ENCODE measurements around the gene PROK1. TPM values are rescaled to one million over a fixed set of nuclear protein-coding genes. Genes with fewer than 3 reads are reported as not detected.
A peak's percentile ranks its signal among the peaks of the same experiment; 100 is the strongest.
"Not testable (repeated sequence)": the region's sequence is repeated elsewhere in the genome, so short reads cannot be mapped to it uniquely, and the experiment has no call there.

Gene PROK1, protein sequence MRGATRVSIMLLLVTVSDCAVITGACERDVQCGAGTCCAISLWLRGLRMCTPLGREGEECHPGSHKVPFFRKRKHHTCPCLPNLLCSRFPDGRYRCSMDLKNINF
- polyA plus RNA-seq (ENCODE audit: insufficient read length), result not detected

- DNase-seq, result no peak
Measured at GRCh38 chr1:110450929-110451328, at the start of gene PROK1. PROK1 (plus strand) TSS chr1:110451149; CDS start chr1:110451217, 68 bp downstream.

- no peak for DNase-seq
Measured at GRCh38 chr1:110403805-110404204, 47.1 kb upstream of the PROK1 start.

DNA sequence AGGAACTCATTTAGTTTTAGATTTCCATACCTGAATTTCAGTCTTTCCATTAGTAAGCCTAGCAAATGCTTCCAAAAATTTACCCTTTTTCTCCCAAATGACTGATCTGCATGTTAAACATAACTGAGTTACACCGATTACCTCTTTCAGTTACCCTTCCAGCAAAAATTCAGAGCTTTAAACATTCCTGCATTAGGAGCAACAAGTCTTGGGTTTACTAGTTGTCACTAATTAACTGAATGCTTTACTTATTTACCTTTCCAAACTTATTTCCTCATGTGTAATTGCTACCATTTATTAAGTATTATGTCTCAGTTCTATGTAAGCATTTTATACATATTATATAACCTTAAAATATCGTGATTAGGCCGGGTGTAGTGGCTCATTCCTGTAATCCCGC, 46.5 kb upstream of the PROK1 start:
- DNase-seq, result no peak

GRCh38 chr1:110406407-110406806, 44.5 kb upstream of the PROK1 start:
- DNase-seq, result not testable (repeated sequence)

DNA sequence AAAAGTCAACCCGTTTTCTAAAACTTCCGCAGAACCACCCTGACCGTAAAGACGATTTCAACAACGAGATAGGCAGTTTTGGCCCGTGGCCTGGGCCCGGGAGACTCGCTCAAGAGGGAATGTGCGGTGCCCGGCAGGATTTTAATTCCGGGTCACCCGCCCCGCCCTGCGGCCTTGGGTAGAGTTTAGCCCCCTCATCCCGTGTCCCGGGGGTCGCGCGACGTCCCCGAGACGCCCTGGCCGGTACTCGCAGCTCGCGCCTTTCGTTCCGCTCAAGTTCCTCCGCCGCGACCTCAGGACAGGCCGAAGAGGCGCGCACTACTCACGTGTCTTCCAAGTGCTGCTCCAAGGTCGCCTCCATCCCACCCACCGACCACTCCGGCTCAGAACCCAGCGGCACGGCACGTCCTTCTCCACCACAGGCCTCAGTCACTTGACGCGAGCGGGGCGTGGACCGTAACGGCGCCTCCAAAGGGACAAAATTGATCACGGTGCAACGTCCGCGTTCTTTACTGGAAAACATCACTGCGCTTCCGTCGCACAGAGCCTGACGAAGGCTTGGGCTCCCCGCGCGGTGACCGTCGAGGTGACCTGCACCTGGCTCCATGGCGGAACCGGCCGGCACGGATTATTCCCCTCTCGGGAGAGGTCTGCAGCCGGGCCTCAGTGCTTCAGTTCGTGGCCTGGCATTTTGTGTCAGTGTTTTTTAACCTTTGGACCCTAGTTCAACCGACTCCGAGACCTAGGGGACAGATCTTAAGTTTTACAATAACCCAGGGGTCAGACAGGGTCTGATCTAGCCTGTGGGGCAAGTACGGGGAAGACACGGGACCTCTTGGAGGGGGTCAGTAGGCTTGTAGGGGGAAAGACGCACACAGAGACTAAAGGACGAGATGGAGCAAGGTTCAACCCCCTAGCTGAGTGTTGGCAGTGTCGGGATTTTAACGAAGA, 43.4 kb upstream of the PROK1 start, which contains the start of gene LAMTOR5:
Gene LAMTOR5, minus strand, starts transcription at position 435 of the 951 bp plus-strand sequence. Its CDS starts 74 bp downstream, at position 361.
- DNase-seq, result peak; percentile 96

GRCh38 chr1:110408488-110408887, 42.5 kb upstream of the PROK1 start:
- DNase-seq, result no peak

- no peak for DNase-seq
Measured at GRCh38 chr1:110409316-110409715, 41.6 kb upstream of the PROK1 start.

DNA sequence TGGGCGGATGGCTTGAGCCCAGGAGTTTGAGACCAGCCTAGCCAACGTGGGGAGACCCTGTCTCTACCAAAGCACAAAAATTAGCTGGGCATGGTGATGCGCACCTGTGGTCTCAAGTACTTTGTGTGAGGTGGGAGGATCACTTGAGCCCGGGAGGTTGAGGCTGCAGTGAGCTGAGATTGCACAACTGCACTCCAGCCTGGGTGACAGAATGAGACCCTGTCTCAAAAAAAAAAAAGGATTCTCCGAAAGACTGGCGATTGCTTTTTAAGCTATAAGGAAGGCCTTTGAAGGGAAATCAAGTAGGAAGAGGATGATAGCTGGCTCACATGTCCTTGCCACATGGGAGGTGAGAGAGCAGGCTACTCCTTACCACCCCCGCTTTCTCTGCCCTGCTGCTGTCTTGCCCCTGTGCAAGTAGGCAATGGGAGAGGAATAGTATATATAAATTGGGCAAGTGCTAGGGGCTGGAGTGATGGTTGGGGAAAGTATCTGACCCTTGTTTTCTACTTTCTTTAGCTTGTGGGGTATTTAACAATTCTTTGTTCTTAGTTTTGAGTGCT, 39.7 kb upstream of the PROK1 start:
- no peak for DNase-seq

- DNase-seq, result peak; percentile 15
Measured at GRCh38 chr1:110412576-110412975, 38.4 kb upstream of the PROK1 start.

DNA sequence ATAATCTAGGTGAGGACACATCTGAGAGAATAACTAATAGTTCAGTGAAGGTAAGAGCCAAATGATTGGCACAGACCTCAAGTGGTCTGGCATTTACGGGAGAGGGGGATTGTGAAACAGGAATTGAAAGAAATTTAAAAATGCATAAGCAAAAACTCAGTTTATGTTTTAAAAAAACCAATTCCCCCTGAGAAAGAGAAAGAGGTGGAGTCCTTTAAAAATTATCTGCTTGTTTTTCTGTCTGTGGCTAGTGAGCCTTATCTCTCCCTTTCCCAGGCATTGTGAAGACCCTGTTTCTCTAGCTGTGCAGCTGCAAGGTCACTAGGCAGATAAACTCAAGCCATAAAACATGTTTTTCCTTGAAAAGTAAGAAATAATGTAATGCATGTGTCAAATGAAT, 37.9 kb upstream of the PROK1 start:
- DNase-seq, result not testable (repeated sequence)

DNA sequence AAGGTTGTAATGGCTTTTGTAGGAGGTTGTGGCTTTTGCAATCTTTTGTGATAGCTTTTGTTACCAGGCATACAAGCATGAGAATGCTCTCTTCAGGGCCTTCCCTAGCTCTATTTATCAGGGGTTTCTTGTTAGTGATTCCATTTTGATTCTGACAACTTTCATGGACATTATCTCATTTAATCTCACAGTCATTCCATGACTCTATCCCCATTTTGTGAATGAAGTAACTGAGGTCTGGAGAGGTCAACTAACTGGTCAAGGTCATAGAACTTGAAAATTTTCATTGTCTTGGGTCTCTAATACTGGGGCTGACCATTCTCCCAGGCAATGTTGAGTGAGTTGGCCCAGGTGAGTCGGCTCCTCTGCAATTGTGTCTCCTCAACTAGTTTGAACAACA, 32.2 kb upstream of the PROK1 start:
- no peak for DNase-seq

DNA sequence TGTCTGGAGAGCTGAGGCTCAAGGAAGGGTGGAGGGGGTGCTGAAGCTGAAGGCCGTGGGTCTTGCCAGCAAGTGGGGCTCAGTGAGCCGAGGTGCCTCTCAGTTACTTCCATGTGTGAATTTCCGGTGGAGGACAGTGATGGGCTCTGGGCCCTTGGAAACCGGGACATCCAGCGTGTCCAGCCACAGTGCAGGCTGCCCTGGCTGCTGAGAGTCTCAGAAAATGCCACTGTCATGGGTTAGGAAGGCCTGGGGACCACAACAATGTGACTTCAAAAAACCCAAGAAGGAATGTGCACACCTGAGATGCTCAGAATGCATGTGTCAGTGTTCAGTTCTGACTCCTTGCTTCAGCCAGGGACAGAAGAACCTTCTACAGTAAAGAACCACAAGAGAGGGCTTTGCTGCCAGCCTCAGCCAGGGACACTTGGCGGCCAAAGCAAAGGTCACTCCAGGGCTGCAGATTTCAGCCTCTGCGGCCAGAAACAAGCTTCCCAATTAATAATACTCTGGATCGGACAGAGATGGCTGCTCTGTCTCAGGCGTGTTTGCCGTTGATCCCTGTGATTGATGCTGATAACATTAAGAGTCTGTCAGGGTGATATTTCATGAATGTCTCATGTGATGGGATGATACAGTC, 30.8 kb upstream of the PROK1 start:
- no peak for DNase-seq

- DNase-seq, result no peak
Measured at GRCh38 chr1:110420874-110421793, 29.8 kb upstream of the PROK1 start.

GRCh38 chr1:110424699-110425611, 26.0 kb upstream of the PROK1 start:
- no peak for DNase-seq

DNA sequence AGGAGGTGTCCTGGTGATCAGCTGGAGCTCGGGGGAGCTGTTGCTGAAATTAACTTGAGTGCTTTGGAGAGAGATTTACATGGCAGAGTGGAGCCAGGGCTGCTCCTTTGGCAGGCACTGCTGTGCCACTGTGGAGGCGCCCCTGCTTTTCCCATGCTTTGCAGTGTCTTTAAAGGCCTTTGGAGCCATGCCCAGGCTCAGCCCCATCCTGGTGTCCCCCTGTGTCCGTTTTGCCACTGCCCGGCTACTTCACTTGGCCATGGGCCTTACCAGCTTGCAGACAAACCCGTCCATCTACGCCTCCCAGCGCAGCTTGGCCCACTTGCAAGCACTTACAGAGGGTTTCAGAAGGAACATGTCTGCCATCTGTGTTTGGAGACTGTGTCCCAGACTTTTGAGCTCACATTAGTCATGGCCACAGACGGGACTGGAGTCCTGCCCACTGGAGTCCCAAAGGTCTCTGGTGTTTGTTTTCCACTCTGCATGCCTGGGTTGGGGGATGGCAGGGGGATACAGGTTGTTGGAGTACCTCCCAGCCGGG, 25.3 kb upstream of the PROK1 start:
- peak; percentile 31 for DNase-seq

- DNase-seq, result no peak
Measured at GRCh38 chr1:110426854-110427253, 24.1 kb upstream of the PROK1 start.

GRCh38 chr1:110428946-110429345, 22.0 kb upstream of the PROK1 start:
- DNase-seq, result no peak

DNA sequence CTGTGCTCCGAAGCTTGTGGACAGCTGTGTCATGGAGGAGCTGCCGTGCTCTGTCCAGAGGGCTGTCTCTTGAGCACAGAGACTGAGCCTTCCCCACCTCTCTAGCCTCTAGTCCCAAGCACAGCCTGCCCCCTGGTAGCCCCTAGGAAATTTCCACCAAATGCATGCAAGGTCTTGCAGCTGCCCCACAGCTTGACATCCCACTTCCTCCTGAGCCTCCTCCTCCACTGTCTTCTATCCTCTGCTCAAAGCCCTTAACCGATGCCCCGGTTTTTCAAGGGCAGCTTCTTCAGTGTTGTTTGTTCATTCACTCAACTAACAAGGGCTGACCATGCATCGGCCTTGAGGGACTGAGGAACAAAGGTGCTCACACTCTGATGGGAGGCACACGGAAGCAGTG, 20.6 kb upstream of the PROK1 start:
- DNase-seq, result no peak

- no peak for DNase-seq
Measured at GRCh38 chr1:110430901-110431300, 20.0 kb upstream of the PROK1 start.

- no peak for DNase-seq
Measured at GRCh38 chr1:110433213-110433612, 17.7 kb upstream of the PROK1 start.

DNA sequence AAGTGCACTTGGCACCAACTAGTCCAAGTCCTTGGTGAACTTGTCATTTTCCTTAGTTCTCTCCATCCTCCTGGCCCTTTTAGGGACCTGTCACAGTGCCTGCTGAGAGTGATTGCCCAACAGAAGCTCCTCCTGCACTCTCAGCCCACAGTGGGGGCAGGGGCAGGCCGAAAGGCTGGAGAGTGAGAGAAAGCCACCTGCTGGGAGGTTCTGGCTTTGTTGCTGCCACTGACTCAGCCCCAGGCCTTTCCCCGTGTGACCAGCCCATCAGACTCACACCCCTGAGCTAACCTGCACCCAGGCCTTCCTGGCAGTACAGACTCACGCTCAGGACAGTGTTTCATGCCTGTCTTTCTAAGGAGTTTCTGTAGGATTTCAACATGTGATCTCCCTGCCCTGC, 17.1 kb upstream of the PROK1 start:
- no peak for DNase-seq

All from hindlimb muscle (tissue), 1 donor.